ENCODE results near the gene NIT1. TPM values are rescaled to one million over a fixed set of nuclear protein-coding genes. Genes with fewer than 3 reads are reported as not detected.
A peak's percentile ranks its signal among the peaks of the same experiment; 100 is the strongest.

NIT1 gene
- total and polyA plus RNA-seq, 2 of the 13 experiments (the other 11 are each of a cell fraction or from before 2014, with no cell fraction given): 22.7 to 31.0 TPM

DNA sequence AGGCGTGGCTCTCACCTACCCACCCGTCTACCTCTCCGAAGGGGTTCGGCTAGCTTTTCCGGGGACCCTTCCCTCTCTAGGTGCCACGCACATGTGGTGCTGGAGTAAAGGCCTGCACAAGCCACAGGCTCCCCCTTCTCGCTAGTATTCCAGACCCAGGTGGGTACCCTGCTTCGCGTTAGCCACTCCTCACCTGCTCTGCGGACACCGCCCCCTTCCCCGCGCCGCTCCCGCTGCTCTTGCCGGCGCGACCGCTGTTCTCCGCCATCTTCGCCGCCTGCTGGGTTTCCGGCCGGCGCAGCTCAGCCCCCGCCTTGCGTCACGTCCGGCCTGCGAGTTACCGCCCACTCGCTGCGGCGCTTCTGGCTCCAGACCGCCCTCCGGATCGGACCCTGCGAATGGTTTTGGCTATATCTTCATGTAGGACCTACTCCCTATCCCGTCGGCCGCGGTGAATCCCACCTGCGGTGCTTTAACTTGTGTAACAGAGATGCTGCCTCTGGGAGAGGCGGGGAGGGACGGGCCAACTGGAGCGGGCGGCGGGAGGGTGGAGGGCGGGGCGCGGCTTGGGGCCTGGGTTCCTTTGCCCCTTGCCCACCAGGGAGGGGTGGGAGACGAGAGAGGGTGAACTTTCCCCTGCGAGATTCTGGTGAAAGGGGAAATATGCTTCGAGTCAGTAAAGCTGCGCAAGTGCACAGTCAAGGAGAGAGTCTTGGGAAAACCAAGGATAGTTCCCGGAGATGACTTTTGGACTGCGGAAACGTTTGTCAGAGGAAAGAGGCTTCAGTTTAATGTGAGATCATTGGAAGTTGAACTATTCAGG is at the start of gene NIT1, which contains the start of gene PFDN2 (continued):
- TF ChIP-seq GATA4 (IDR thresholded peaks at IDR 0.05; ENCODE audit: borderline replicate concordance, low read depth): 0 out of 2 replicates have a peak, but pooled peaks have one; percentile 36
- TF ChIP-seq, protein P1, sequence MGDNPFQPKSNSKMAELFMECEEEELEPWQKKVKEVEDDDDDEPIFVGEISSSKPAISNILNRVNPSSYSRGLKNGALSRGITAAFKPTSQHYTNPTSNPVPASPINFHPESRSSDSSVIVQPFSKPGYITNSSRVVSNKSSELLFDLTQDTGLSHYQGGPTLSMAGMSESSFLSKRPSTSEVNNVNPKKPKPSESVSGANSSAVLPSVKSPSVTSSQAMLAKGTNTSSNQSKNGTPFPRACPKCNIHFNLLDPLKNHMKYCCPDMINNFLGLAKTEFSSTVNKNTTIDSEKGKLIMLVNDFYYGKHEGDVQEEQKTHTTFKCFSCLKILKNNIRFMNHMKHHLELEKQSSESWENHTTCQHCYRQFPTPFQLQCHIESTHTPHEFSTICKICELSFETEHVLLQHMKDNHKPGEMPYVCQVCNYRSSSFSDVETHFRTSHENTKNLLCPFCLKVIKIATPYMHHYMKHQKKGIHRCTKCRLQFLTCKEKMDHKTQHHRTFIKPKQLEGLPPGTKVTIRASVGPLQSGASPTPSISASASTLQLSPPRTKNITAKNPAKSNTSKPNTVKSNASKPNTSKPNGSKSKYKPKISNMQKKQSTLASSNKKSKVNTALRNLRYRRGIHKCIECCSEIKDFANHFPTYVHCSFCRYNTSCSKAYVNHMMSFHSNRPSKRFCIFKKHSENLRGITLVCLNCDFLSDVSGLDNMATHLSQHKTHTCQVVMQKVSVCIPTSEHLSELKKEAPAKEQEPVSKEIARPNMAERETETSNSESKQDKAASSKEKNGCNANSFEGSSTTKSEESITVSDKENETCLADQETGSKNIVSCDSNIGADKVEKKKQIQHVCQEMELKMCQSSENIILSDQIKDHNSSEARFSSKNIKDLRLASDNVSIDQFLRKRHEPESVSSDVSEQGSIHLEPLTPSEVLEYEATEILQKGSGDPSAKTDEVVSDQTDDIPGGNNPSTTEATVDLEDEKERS (CRISPR knock-in tag; IDR thresholded peaks at IDR 0.05): no peak; the same call in 1 of the 2 replicates
- 0 out of 2 replicates have a peak, but pooled peaks have one; percentile 23 for TF ChIP-seq IRF9 (CRISPR knock-in tag; IDR thresholded peaks at IDR 0.05; ENCODE audit: borderline replicate concordance)
- peak; percentile 98 for TF ChIP-seq HOXA3 (CRISPR knock-in tag; IDR thresholded peaks at IDR 0.05)
- TF ChIP-seq SMC3 (IDR thresholded peaks at IDR 0.05; ENCODE audit: low read length): no peak
- no peak for TF ChIP-seq ZNF720 (CRISPR knock-in tag; IDR thresholded peaks at IDR 0.05)
- TF ChIP-seq HMG20B (CRISPR knock-in tag; conservative IDR thresholded peaks at IDR 0.05): no peak
- TF ChIP-seq ETV5 (CRISPR knock-in tag; IDR thresholded peaks at IDR 0.05; ENCODE audit: borderline replicate concordance): peak; percentile 86
- peak; percentile 56; the same call in 1 of the 2 replicates for TF ChIP-seq ZBTB10 (CRISPR knock-in tag; IDR thresholded peaks at IDR 0.05; ENCODE audit: borderline replicate concordance)
- peak; percentile 79 for TF ChIP-seq ZNF563 (CRISPR knock-in tag; IDR thresholded peaks at IDR 0.05)
- no peak for TF ChIP-seq GPN1 (CRISPR knock-in tag; IDR thresholded peaks at IDR 0.05; ENCODE audit: borderline replicate concordance)
- peak; percentile 50; the same call in 1 of the 2 replicates for TF ChIP-seq ZBTB14 (CRISPR knock-in tag; IDR thresholded peaks at IDR 0.05)
- TF ChIP-seq TBP (CRISPR knock-in tag; IDR thresholded peaks at IDR 0.05): no peak
- TF ChIP-seq ZKSCAN5 (CRISPR knock-in tag; IDR thresholded peaks at IDR 0.05): no peak
- TF ChIP-seq, protein P2, sequence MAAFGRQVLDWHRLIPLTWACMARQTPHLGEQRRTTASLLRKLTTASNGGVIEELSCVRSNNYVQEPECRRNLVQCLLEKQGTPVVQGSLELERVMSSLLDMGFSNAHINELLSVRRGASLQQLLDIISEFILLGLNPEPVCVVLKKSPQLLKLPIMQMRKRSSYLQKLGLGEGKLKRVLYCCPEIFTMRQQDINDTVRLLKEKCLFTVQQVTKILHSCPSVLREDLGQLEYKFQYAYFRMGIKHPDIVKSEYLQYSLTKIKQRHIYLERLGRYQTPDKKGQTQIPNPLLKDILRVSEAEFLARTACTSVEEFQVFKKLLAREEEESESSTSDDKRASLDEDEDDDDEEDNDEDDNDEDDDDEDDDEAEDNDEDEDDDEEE (CRISPR knock-in tag; IDR thresholded peaks at IDR 0.05): no peak
- no peak for TF ChIP-seq PPARG (CRISPR knock-in tag; conservative IDR thresholded peaks at IDR 0.05)
- peak; percentile 84 for TF ChIP-seq CREB1 (IDR thresholded peaks at IDR 0.05)
- peak; percentile 96 for TF ChIP-seq CREB1 (CRISPR knock-in tag; IDR thresholded peaks at IDR 0.05)
- peak; percentile 70; the same call in 1 of the 2 replicates for TF ChIP-seq ZFP36L1 (CRISPR knock-in tag; IDR thresholded peaks at IDR 0.05)
- peak; percentile 62; the same call in 1 of the 2 replicates for TF ChIP-seq IRF2 (CRISPR knock-in tag; IDR thresholded peaks at IDR 0.05)
- peak; percentile 87; the same call in 1 of the 2 replicates for TF ChIP-seq MYC (CRISPR knock-in tag; IDR thresholded peaks at IDR 0.05; ENCODE audit: borderline replicate concordance)
